Astrocyte of the spinal cord (primary cell): ENCODE measurements around the gene ADGRV1.

Source experiments
- DNase-seq: peaks from one replicate; pipeline ENCODE4 v3.0.0; 2011; ENCODE audit warnings: low read depth, low spot score
- H3K4me3 ChIP-seq: 2 replicates; pipeline ENCODE4 v1.5.1; 2011; ENCODE audit warnings: low read depth, mild to moderate bottlenecking, low read length, moderate library complexity
- CTCF ChIP-seq: IDR thresholded peaks from 2 replicates; pipeline ENCODE4 v1.5.1; 2012; ENCODE audit warnings: low read depth, mild to moderate bottlenecking, low read length, inconsistent platforms
- in situ Hi-C: cut with HindIII; loops from 2 replicates; pipeline ENCODE4 v1.10.0; 2017; ENCODE audit warnings: low sequenced_read_pairs

The ADGRV1 gene

GRCh38 chr5:90878549-90879196 lies 320.1 kb downstream of the ADGRV1 start:
- TF ChIP-seq CTCF: no peak
- DNase-seq: peak; percentile 60
- in situ Hi-C loops: no loop called here
- no peak overlapping the region for H3K4me3 ChIP-seq

GRCh38 chr5:90881626-90882150 lies 323.1 kb downstream of the ADGRV1 start:
- H3K4me3 ChIP-seq: no peak overlapping the region
- in situ Hi-C loops: no loop called here
- TF ChIP-seq CTCF: no peak
- DNase-seq: no peak

GRCh38 chr5:90882448-90882847 lies 323.9 kb downstream of the ADGRV1 start:
- DNase-seq: no peak
- TF ChIP-seq CTCF: no peak
- in situ Hi-C loops: no loop called here
- no peak overlapping the region for H3K4me3 ChIP-seq

- no peak overlapping the region for H3K4me3 ChIP-seq
- TF ChIP-seq CTCF: no peak
- no peak for DNase-seq
- in situ Hi-C loops: no loop called here
Observed at GRCh38 chr5:90885180-90885868, 326.7 kb downstream of the ADGRV1 start.

- DNase-seq: no peak
- no peak for TF ChIP-seq CTCF
- in situ Hi-C loops: no loop called here
- no peak overlapping the region for H3K4me3 ChIP-seq
Observed at GRCh38 chr5:90886381-90886780, 327.8 kb downstream of the ADGRV1 start.

GRCh38 chr5:90888511-90889324 lies 330.1 kb downstream of the ADGRV1 start:
- TF ChIP-seq CTCF: no peak
- peak; percentile 64 for DNase-seq
- H3K4me3 ChIP-seq: no peak overlapping the region
- in situ Hi-C loops: no loop called here
